GM19035 (cell line): ENCODE data around the gene CXCL5.
"Not testable (repeated sequence)": the region's sequence is repeated elsewhere in the genome, so short reads cannot be mapped to it uniquely, and the experiment has no call there.

Experiments
- ATAC-seq: cut with Tn5 transposase; IDR thresholded peaks from one replicate; pipeline ENCODE4 v1.9.1; 2021; ENCODE audit not compliant: unreplicated experiment

Gene CXCL5

DNA sequence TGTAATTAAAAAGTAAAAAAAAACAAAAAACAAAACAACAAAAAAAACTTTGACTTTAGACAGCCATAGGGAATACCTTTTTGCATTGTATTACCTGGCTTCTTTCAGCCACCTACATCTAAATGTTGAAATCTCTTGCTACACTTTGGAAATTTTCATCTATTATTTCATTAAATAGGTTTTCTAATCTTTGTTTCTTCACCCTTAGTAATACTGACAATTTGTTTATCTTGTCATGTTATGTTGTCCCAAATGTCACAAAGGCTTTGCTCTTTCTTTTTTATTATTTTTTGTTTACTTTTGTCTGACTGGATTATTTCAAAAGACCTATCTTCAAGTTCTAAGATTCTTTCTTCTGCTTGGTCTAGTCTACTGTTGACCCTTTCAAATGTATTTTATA, 24.1 kb downstream of the CXCL5 start:
- no peak for ATAC-seq

DNA sequence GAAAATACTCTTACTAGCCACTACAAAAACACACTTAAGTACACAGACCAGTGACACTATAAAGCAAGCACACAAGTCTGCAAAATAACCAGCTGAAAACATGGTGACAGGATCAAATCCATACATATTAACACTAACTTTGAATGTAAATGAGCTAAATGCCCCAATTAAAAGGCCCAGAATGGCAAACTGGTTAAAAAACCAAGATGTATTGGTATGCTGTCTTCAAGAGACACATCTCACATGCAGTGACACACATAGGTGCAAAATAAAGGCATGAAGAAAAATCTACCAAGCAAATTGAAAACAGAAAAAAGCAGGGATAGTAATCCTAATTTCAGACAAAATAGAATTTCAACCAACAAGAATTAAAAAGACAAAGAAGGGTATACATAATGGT, 27.5 kb downstream of the CXCL5 start:
- ATAC-seq, result no peak

DNA sequence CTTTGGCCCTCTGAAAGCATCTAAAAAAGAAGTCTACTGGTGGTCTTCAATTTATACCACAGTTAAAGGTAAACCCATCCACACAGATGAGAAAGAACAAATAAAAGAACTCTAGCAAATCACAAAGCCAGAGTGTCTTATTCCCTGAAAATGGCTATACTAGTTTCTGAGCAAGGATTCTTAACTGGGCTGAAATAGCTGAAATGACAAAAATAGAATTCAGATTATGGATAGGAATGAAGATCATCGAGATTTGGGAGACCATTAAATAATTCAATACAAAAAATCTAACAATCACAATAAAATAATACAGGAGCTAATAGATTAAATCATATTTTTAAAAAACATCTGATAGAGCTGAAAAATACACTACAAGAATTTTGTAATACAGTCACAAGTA, 28.5 kb downstream of the CXCL5 start:
- ATAC-seq, result no peak

DNA sequence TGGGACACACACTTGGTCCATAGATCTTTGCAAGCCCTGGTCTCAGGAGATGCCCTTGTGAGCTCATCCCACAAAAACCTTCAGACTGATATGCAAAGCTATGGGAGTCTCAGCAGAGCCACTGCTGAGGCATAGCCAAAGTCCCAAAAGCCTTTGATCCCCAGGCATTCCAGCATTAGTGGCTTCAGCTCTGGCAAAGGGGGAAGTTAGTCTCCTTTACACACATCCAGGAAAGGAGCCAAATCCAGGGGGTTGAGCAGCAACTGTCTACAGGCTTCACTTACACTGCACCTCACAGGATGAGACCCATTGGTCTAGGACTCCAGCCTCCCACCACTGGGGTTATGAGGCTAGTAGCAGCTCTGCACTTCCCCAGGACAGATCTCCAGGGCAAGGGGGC, 30.6 kb downstream of the CXCL5 start:
- no peak for ATAC-seq

DNA sequence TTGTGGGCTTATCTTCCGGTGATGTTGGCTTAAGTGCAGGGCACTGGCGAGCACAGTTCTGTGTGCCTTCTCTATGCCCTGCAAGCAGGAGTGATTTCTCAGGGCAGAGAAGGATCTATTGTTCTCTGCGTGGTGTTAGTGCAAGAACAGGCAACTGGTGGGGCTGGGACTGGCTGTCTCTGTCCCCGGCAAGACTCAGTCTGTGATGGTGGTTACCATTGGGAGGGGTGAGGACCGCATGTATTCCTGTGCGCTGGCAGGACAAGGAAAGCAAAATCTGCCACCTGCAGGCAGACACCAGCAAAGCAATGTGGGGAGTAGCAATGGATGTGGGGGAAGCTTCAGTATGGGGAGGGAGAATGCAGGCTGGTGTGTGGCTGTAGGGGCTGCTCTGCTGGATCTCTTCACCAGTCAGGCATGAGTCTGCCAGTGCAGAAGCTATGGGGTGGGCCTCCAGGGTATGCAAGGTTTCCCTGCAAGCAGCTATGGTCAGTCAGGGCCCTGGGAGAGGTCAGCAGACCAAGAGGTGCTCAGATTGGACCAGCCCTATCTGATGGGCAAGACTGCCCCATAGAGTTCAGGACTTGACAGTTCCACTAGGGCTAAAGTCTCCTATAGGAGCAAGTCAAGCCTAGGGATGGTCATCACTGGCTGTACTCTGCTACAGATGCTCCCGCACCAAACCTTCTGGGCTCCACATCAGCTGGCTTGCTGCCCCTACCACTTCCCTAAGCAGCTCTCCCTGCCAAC, 33.4 kb downstream of the CXCL5 start:
- no peak for ATAC-seq

DNA sequence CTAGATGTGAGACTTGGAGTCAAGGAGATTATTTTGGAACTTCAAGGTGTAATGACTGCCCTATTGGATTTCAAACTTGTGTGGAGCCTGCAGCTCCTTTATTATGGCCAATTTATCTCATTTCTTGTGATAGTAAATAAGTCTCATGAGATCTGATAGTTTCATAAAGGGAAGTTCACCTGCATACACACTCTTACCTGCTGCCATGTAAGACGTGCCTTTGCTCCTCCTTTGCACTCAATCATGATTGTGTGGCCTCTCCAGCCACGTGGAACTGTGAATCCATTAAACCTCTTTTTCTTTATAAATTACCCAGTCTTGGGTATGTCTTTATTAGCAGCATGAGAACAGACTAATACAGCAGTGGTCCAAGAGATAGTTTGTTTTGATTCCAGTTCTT, 35.8 kb downstream of the CXCL5 start:
- no peak for ATAC-seq

DNA sequence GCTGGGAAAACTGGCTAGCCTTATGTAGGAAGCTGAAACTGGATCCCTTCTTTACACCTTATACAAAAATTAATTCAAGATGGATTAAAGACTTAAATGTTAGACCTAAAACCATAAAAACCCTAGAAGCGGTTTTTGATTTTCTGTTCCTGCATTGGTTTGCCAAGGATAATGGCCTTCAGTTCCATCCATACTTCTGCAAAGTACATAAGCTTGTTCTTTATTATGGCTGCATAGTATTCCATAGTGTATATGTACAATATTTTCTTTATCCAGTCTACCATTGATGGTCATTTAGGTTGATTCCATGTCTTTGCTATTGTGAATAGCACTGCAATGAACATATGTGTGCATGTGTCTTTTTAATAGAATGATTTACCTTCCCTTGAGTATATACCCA, 39.4 kb downstream of the CXCL5 start:
- not testable (repeated sequence) for ATAC-seq

DNA sequence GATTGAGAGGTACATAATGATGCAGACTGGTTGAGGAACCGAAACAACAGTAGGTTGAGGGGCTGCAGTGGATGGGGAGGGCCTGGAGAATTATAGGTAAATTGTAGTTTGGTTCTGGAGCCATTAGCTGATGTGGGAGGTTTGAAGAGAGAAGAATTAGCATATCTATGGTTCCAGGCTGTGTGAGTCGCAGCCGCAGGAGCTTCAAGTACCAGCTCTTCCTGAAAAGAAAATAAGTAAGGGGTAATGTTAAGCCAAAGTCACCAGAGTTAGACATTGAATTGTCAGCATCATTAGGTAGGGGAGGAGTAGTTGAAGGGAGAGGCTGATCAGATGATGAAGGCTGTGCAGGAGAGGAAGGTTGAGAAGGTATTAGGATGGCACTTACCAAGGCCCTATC, 46.1 kb downstream of the CXCL5 start:
- no peak for ATAC-seq

DNA sequence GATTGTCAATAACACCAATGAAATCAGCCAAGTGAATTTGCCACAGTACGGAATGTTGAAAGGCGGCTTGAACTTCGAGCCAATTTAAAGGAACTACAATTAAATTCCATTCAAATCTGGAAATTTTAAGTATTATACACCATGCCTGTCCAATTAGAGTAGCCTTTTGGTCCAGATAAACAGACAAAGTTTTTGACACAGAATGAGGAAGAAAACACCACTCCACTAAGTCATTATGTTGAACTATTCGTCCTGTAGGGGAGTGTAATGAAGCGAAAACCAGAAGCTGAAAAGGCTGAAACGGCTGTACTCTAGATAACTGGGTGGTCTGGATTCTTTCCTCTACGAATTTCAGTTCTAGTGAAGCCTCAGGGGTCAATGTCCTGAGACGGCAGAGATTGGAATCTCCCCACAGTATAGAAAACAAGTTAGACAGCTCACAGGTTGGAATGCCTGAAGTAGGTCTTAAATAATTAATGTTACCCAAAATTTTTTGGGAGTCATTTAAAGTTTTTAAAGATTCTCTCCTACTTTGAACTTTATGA, 48.0 kb downstream of the CXCL5 start:
- not testable (repeated sequence) for ATAC-seq

DNA sequence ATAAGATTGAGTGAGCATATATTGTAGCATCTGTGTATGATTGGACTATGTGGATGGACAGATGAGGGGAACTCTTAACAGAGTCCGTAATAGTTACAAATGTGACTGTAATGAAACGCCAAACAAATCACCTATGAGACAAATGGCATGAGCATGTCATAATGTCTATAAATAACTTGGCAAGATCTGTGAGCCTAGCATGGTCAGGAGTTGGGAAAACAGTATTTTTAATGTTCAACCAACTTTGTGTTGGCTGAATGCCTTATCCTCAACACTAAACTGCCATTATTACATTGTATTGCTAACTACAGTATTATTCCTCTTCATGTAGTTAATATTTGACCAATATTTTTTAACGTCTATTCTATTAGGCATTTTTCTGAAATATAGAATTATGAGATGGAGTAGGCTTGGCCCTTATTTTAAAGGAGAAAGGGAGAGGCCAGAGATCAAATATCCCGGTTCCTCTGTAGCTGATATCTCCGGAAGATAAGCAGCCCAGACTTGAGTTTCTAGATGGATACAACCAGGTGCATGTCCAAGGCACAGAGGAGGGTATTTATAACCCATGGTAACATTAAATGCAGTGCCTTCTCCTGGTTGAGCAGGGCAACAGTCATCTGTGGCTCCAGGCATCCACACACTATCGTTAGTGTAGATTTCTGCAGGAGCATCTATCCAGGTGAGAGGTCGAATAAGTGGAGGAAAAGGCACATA, 49.3 kb downstream of the CXCL5 start:
- ATAC-seq, result no peak

DNA sequence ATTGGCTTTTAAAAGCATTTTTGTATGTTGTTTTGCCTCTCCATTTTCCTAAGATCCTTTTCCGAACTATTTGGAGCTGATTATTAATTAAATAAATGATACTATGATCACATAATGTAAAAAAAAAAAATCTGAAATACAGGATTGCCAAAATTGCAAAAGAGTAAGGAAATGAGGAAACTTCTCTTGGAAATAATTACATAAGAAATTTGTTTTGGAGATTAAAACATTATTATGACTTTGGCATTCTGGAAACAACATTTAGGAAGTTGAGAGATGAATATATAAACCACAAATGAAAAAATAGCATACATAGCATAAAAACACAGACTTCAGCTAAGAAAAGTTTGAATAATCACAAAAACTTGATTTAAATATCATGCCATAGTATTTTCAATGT, 50.2 kb downstream of the CXCL5 start:
- ATAC-seq, result no peak

DNA sequence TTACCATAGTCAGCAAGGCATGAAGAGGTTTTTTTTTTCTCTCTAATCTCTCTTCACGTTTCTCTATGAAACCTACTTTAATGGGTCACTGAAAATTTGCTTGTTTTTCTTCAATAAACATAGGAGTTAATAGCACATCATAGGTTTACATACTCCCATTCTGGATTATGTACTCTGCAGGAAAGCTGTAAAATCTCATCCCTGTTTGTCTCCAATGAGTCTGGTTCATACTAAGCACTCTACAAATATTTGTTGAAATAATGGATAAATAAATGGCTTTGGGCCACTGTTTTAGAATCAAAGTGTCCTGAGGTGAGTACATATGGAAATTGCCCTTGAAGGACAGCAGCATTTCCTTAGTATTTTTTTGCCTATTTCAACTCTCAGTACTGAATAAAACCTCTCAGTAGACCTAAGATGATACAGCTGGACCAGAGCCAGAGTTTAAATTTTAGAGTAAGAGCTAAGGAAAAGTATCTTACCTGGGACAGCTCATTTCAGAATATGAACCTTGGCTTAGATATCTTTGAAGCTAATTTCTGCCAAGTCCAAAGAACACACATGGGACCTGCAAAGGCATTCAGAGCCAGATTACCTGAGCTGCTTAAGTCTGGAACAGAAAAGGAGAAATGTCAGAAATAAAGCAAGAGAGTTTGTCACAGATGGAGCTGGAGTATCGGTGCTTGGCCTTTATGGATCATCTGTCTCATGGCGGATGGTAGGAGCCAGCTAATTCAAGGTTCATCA, 51.1 kb downstream of the CXCL5 start:
- no peak for ATAC-seq

DNA sequence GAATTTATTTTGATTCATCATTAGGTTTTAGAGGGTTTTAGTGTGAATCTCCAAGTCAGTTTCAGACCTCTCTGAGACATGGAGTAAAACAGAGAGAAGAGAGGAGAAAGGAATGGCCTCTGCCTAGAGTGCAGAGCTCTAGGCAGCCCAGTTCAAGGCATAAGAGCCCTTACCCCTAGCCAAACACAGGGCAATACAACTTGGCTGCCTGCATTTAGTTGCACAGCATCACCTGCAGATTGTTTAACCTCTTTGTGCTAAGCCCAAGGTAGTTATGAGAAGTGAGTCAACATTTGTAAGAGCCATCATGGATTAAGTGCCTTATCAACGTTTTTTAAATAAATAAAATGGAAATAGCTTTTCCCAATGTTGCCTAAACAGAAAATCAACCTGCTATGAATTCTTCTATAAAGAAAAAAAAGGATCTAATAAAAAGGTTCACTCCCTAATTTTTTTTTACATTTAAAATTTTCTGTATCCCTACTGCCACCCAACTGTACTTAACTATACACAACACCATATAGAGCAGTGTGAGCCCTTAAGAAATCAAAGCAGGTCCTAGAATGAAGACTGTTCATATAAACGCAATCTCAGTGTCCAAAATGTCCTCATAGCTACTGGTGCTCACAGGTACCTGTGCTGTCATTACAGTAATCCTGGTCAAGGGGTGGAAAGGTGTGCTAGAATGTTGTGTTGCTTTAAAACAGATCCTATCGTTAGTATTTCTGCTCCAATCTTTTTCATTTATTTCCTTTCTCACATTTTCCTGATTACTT, 52.6 kb downstream of the CXCL5 start:
- no peak for ATAC-seq
